SU-DHL-6 (cell line): Measurements from ENCODE around the gene CEP85.

Experiments used
- H2AFZ ChIP-seq: fragments of 200-600 bp; sonication (generic); 2 replicates; pipeline ENCODE4 v1.6.1; 2014; ENCODE audit warnings: low read depth, mild to moderate bottlenecking, moderate library complexity, mixed read lengths, antibody characterized with exemption, low read length; ENCODE audit not compliant: severe bottlenecking
- H3F3A ChIP-seq: fragments of 200-600 bp; shearing (Covaris generic); 2 replicates; pipeline ENCODE4 v1.6.0; 2016; ENCODE audit warnings: antibody characterized with exemption, mild to moderate bottlenecking; ENCODE audit not compliant: insufficient read depth
- H3K27ac ChIP-seq: fragments of 200-600 bp; sonication (generic); 2 replicates; pipeline ENCODE4 v1.5.1; 2016; ENCODE audit warnings: low read depth, mild to moderate bottlenecking, low read length, moderate library complexity, mixed read lengths
- H3K27me3 ChIP-seq: fragments of 200-600 bp; sonication (generic), shearing (Covaris generic); 2 replicates; pipeline ENCODE4 v1.6.0; 2014; ENCODE audit warnings: mild to moderate bottlenecking, low read length
- H3K36me3 ChIP-seq: fragments of 200-600 bp; sonication (generic); 2 replicates; pipeline ENCODE4 v1.6.1; 2014; ENCODE audit warnings: mild to moderate bottlenecking, low read length, mixed read lengths
- H3K4me2 ChIP-seq: fragments of 300-600, 200-600 bp; shearing (Covaris generic), sonication (generic); 2 replicates; pipeline ENCODE4 v1.6.0; 2014; ENCODE audit warnings: low read length, low read depth, mild to moderate bottlenecking; ENCODE audit not compliant: poor library complexity, severe bottlenecking
- H3K4me3 ChIP-seq: fragments of 200-600 bp; sonication (generic); 2 replicates; pipeline ENCODE4 v1.5.1; 2014; ENCODE audit warnings: antibody characterized with exemption, low read length, mild to moderate bottlenecking, mixed read lengths; ENCODE audit not compliant: insufficient read depth, poor library complexity, severe bottlenecking
- H3K79me2 ChIP-seq: fragments of 200-600 bp; sonication (generic); 2 replicates; pipeline ENCODE4 v1.6.1; 2014; ENCODE audit warnings: mild to moderate bottlenecking, low read length, moderate library complexity; ENCODE audit not compliant: insufficient read depth
- H3K9ac ChIP-seq: fragments of 200-600 bp; sonication (generic); 2 replicates; pipeline ENCODE4 v1.7.0; 2014; ENCODE audit warnings: mild to moderate bottlenecking, low read length
- H3K9me2 ChIP-seq: fragments of 200-600 bp; sonication (generic); replicated peaks from 2 replicates; pipeline ENCODE4 v1.6.1; 2014; ENCODE audit warnings: low read length; ENCODE audit not compliant: insufficient read depth
- H3K9me3 ChIP-seq: fragments of 200-600 bp; sonication (generic); 2 replicates; pipeline ENCODE4 v1.6.1; 2014; ENCODE audit warnings: low read length, mixed read lengths; ENCODE audit not compliant: insufficient read depth
- H4K20me1 ChIP-seq: fragments of 200-600 bp; sonication (generic); 2 replicates; pipeline ENCODE4 v1.6.1; 2014; ENCODE audit warnings: low read depth, mild to moderate bottlenecking, antibody characterized with exemption, low read length, moderate library complexity, mixed read lengths
- CTCF ChIP-seq: fragments of 200-600 bp; sonication (generic); IDR thresholded peaks from one replicate; pipeline ENCODE4 v1.5.1; 2017; ENCODE audit warnings: antibody characterized with exemption, mild to moderate bottlenecking, low read length, moderate library complexity; ENCODE audit not compliant: insufficient read depth, poor library complexity, severe bottlenecking
- EZH2phosphoT487 ChIP-seq: fragments of 200-600 bp; sonication (generic), shearing (Covaris generic); conservative IDR thresholded peaks from 2 replicates; pipeline ENCODE4 v1.6.1; 2018; ENCODE audit warnings: mild to moderate bottlenecking, antibody characterized with exemption, low read length, moderate library complexity, mixed read lengths

The CEP85 gene

DNA sequence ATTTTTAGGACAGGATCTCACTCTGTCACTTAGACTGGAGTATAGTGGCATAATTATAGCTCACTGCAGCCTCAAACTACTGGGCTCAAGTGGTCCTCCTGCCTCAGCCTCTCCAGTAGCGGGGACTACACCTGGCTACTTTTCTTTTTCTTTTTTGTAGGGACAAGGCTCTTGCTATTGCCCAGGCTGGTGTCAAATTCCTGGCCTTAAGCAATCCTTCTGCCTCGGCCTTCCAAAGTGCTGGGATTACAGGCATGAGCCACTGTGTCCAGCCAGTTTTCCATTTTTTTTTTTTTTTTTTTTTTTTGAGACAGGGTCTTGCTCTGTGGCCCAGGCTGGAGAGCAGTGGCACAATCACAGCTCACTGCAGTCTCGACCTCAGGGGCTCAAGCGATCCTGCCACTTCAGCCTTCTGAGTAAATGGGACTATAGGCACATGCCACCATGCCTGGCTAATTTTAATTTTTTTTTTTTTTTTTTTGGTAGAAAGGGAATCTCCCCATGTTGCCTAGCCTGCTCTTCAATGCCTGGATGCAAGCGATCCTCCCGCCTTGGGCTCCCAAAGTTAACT lies 20.6 kb upstream of the CEP85 start:
- no peaks in the 10 kb centered on the region for H4K20me1 ChIP-seq

DNA sequence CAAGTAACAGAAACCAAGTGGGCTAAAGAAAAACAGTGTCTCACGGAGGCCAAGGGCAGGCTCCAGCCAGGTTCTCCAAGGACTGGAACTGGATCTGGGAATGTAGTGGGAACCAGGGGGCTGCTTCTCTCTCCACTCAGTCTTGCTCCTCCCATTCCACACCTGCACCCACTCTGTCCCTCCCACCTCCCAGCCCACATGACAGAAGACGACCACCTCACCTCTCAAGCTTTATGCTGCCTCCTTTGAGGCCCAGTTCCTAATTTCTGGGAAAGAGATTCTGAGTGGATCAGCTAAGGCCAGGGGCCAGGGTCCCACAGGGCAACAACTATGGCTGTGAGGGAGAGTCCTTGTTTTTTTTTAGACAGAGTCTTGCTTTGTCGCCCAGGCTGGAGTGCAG lies 18.8 kb upstream of the CEP85 start:
- Histone ChIP-seq H3K36me3 (no peaks in the 10 kb centered on the region), H3F3A (no peaks in the 10 kb centered on the region), H3K9ac (no peak overlapping the region), H3K79me2 (no peaks in the 10 kb centered on the region), H3K27ac (no peak overlapping the region), H3K9me2 (no peaks in the 10 kb centered on the region), H2AFZ (no peak overlapping the region), H3K9me3 (no peaks in the 10 kb centered on the region), H4K20me1 (no peaks in the 10 kb centered on the region), H3K27me3 (no peaks in the 10 kb centered on the region), H3K4me2 (no peak overlapping the region), H3K4me3 (no peak overlapping the region)
- TF ChIP-seq EZH2phosphoT487: no peak
- TF ChIP-seq CTCF: no peak

More for the DNA sequence above, 20.6 kb upstream of the CEP85 start:
- H3K9me2 ChIP-seq: no peaks in the 10 kb centered on the region
- no peaks in the 10 kb centered on the region for H3K79me2 ChIP-seq
- no peak overlapping the region for H2AFZ ChIP-seq
- H3F3A ChIP-seq: no peaks in the 10 kb centered on the region
- no peak overlapping the region for H3K4me2 ChIP-seq
- no peak overlapping the region for H3K27ac ChIP-seq
- no peaks in the 10 kb centered on the region for H3K36me3 ChIP-seq
- no peak overlapping the region for H3K4me3 ChIP-seq
- no peak overlapping the region for H3K9ac ChIP-seq
- H3K27me3 ChIP-seq: no peaks in the 10 kb centered on the region
- H3K9me3 ChIP-seq: no peaks in the 10 kb centered on the region
- TF ChIP-seq CTCF (no peak), EZH2phosphoT487 (no peak)

DNA sequence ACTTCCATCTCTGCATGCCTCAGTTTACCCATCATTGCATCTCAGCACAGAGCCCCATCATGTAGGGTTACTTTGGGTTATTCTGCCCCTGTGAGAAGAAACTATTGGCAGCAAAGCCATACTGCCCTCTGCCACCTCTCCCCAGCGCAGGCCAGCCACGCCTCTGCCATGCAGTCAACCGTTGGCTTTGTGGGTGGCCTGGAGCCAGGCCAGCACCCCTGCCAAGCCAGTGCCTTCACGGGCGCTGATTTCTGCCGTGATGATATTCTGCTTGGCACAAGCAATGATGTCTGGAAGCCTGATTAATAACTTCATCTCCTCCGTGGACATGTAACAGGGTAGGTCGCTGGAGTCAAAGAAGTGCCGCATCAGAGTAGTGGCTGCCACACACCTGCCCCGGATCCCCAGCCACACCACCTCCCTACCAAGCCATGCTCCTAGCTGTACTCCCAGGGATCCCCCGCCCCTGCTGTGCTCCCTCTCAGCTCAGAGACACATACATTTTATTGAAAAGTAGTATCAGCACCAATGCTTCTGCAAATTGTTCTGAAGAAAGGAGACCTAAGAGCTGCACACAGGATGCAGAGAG lies 15.0 kb upstream of the CEP85 start:
- no peaks in the 10 kb centered on the region for H3K36me3 ChIP-seq
- H3K9me2 ChIP-seq: no peaks in the 10 kb centered on the region
- H3K4me3 ChIP-seq: no peak overlapping the region
- H3K79me2 ChIP-seq: no peaks in the 10 kb centered on the region
- no peak overlapping the region for H2AFZ ChIP-seq
- H4K20me1 ChIP-seq: no peaks in the 10 kb centered on the region
- H3K27ac ChIP-seq: no peak overlapping the region
- no peaks in the 10 kb centered on the region for H3K27me3 ChIP-seq
- no peak for TF ChIP-seq CTCF
- no peak for TF ChIP-seq EZH2phosphoT487
- no peaks in the 10 kb centered on the region for H3K9me3 ChIP-seq
- no peak overlapping the region for H3K9ac ChIP-seq
- no peak overlapping the region for H3K4me2 ChIP-seq
- H3F3A ChIP-seq: no peaks in the 10 kb centered on the region
